GM18907 (cell line): ENCODE results near the gene ENPP1.
"Not testable (repeated sequence)": the region's sequence is repeated elsewhere in the genome, so short reads cannot be mapped to it uniquely, and the experiment has no call there.

Experiments
- ATAC-seq: cut with Tn5 transposase; IDR thresholded peaks from one replicate; pipeline ENCODE4 v1.9.1; 2021; ENCODE audit warnings: mild to moderate bottlenecking, moderate library complexity; ENCODE audit not compliant: unreplicated experiment

The ENPP1 gene

GRCh38 chr6:131911951-131912350 lies 104.1 kb downstream of the ENPP1 start:
- no peak for ATAC-seq

GRCh38 chr6:131914234-131914633 lies 106.4 kb downstream of the ENPP1 start:
- ATAC-seq: no peak

- peak; percentile 78 for ATAC-seq
These were observed 107.3 kb downstream of the ENPP1 start for GRCh38 chr6:131914967-131915751.

GRCh38 chr6:131916091-131916796 lies 108.4 kb downstream of the ENPP1 start:
- ATAC-seq: not testable (repeated sequence)

GRCh38 chr6:131916847-131917246 lies 109.0 kb downstream of the ENPP1 start:
- ATAC-seq: no peak

- ATAC-seq: no peak
These were observed 109.5 kb downstream of the ENPP1 start for GRCh38 chr6:131917318-131917717.

GRCh38 chr6:131917763-131918649 lies 110.2 kb downstream of the ENPP1 start:
- no peak for ATAC-seq

- no peak for ATAC-seq
These were observed 111.0 kb downstream of the ENPP1 start for GRCh38 chr6:131918650-131919355.

- no peak for ATAC-seq
These were observed 112.8 kb downstream of the ENPP1 start for GRCh38 chr6:131920656-131921055.

GRCh38 chr6:131923356-131923755 lies 115.5 kb downstream of the ENPP1 start:
- ATAC-seq: peak; percentile 59

- no peak for ATAC-seq
These were observed 117.2 kb downstream of the ENPP1 start for GRCh38 chr6:131924881-131925474.

GRCh38 chr6:131929264-131929663 lies 121.4 kb downstream of the ENPP1 start:
- no peak for ATAC-seq

- ATAC-seq: no peak
These were observed 122.2 kb downstream of the ENPP1 start for GRCh38 chr6:131929976-131930375.

GRCh38 chr6:131931063-131931750 lies 123.4 kb downstream of the ENPP1 start:
- no peak for ATAC-seq

GRCh38 chr6:131936156-131936555 lies 128.3 kb downstream of the ENPP1 start:
- ATAC-seq: no peak

GRCh38 chr6:131937226-131937625 lies 129.4 kb downstream of the ENPP1 start:
- no peak for ATAC-seq

GRCh38 chr6:131937703-131938631 lies 130.1 kb downstream of the ENPP1 start:
- no peak for ATAC-seq
